DMS53 (cell line): ENCODE data around the gene ABCB9.

Experiments used
- DNase-seq: peaks from one replicate; lab custom pipeline; 2025; lab: John Stamatoyannopoulos, UW

ABCB9 gene

GRCh38 chr12:122981587-122982476 lies 15.6 kb upstream of the ABCB9 start:
- no peak for DNase-seq

- peak; percentile 70 for DNase-seq
Observed at GRCh38 chr12:122981036-122981471, 14.8 kb upstream of the ABCB9 start.

GRCh38 chr12:122980183-122981035 lies 14.1 kb upstream of the ABCB9 start, which contains the start of gene ARL6IP4:
Gene ARL6IP4, plus strand, starts transcription at chr12:122980681. Its CDS starts 459 bp downstream, at chr12:122981140.
- peak; percentile 83 for DNase-seq

GRCh38 chr12:122979908-122980182 lies 13.6 kb upstream of the ABCB9 start:
- peak; percentile 62 for DNase-seq

- no peak for DNase-seq
Observed at GRCh38 chr12:122979001-122979907, 13.0 kb upstream of the ABCB9 start.

- no peak for DNase-seq
Observed at GRCh38 chr12:122978507-122978955, 12.3 kb upstream of the ABCB9 start.

GRCh38 chr12:122977655-122978392 lies 11.6 kb upstream of the ABCB9 start:
- no peak for DNase-seq

GRCh38 chr12:122977153-122977552 lies 10.9 kb upstream of the ABCB9 start:
- no peak for DNase-seq

GRCh38 chr12:122976648-122976975 lies 10.3 kb upstream of the ABCB9 start:
- DNase-seq, result no peak

GRCh38 chr12:122975790-122976647 lies 9.8 kb upstream of the ABCB9 start:
- DNase-seq, result peak; percentile 57

GRCh38 chr12:122974892-122975789 lies 8.9 kb upstream of the ABCB9 start, which contains the start of gene OGFOD2:
Gene OGFOD2, plus strand, starts transcription at chr12:122975244. Its CDS starts 8 bp downstream, at chr12:122975252.
- DNase-seq, result peak; percentile 97

GRCh38 chr12:122974274-122974891 lies 8.1 kb upstream of the ABCB9 start:
- peak; percentile 99 for DNase-seq

- DNase-seq, result peak; percentile 41
Observed at GRCh38 chr12:122969676-122970075, 3.4 kb upstream of the ABCB9 start.

- DNase-seq, result no peak
Observed at GRCh38 chr12:122968104-122968503, 1.8 kb upstream of the ABCB9 start.

GRCh38 chr12:122966743-122967550 lies 684 bp upstream of the ABCB9 start:
- no peak for DNase-seq

GRCh38 chr12:122965321-122965751 lies 927 bp downstream of the ABCB9 start:
- DNase-seq, result peak; percentile 42

- DNase-seq, result no peak
Observed at GRCh38 chr12:122964439-122965257, 1.6 kb downstream of the ABCB9 start.
